K562 (cell line): ENCODE measurements around the gene SLC22A4. TPM values are rescaled to one million over a fixed set of nuclear protein-coding genes. Genes with fewer than 3 reads are reported as not detected.

ENCODE experiments used
- FUS ChIP-seq: fragments of 200-400 bp; formaldehyde crosslinking; optimal IDR thresholded peaks from 2 replicates; pipeline ENCODE3; 2017; ENCODE audit warnings: low read depth, low read length
- KLF1 ChIP-seq: fragments of 450-650 bp; IDR thresholded peaks from 2 replicates; pipeline ENCODE4 v1.6.1; 2016; ENCODE audit warnings: missing genetic modification characterization, missing compliant biosample characterization
- LEF1 ChIP-seq: fragments of 450-650 bp; IDR thresholded peaks from 2 replicates; pipeline ENCODE4 v1.6.1; 2016; ENCODE audit warnings: mild to moderate bottlenecking
- MGA ChIP-seq: fragments of 450-650 bp; IDR thresholded peaks from 2 replicates; pipeline ENCODE4 v1.6.1; 2016; ENCODE audit warnings: mild to moderate bottlenecking, moderate library complexity
- NFXL1 ChIP-seq: fragments of 450-650 bp; formaldehyde crosslinking; IDR thresholded peaks from 2 replicates; pipeline ENCODE4 v1.4.0; 2021; ENCODE audit warnings: mild to moderate bottlenecking
- SIN3B ChIP-seq: fragments of 450-650 bp; IDR thresholded peaks from 2 replicates; pipeline ENCODE4 v1.6.1; 2017; ENCODE audit warnings: low read depth, mild to moderate bottlenecking, moderate library complexity
- TBL1XR1 ChIP-seq, 2 experiments: IDR thresholded peaks; 2 replicates each; pipeline ENCODE4 v1.6.1; 2012; ENCODE audit warnings: improper control_type of control experiment in 2 of 2, low read length in 2 of 2, mild to moderate bottlenecking in 1 of 2
- TCF15 ChIP-seq: fragments of 250-450 bp; sonication (Bioruptor Pico); IDR thresholded peaks from 2 replicates; pipeline ENCODE4 v1.8.0; 2022; ENCODE audit warnings: moderate library complexity, mild to moderate bottlenecking, inconsistent platforms
- U2AF2 ChIP-seq: fragments of 200-400 bp; formaldehyde crosslinking; optimal IDR thresholded peaks from 2 replicates; pipeline ENCODE3; 2017; ENCODE audit warnings: low read depth, mild to moderate bottlenecking, low read length
- VEZF1 ChIP-seq: fragments of 200-800 bp; sonication (Bioruptor generic); IDR thresholded peaks from 2 replicates; pipeline ENCODE4 v1.6.1; 2017; ENCODE audit warnings: missing genetic modification characterization, missing compliant biosample characterization
- ZNF584 ChIP-seq: fragments of 200-800 bp; sonication (Bioruptor generic); IDR thresholded peaks from 2 replicates; pipeline ENCODE4 v1.6.1; 2016; ENCODE audit warnings: low read depth, mild to moderate bottlenecking, missing genetic modification characterization, missing compliant biosample characterization
- ZNF586 ChIP-seq: fragments of 450-650 bp; formaldehyde crosslinking; conservative IDR thresholded peaks from 2 replicates; pipeline ENCODE4 v1.4.0; 2020; ENCODE audit warnings: mild to moderate bottlenecking, moderate library complexity
- ZNF778 ChIP-seq: fragments of 450-650 bp; formaldehyde crosslinking; IDR thresholded peaks from 2 replicates; pipeline ENCODE4 v1.4.0; 2020; ENCODE audit warnings: mild to moderate bottlenecking, moderate library complexity
- polyA plus RNA-seq, 8 experiments: library from polyadenylated mRNA; depleted of rRNA in 4 of 8; stranded (reverse) in 5 of 8; unstranded in 3 of 8; fragments of >200 nt; fragmentation: Nextera tagmentation in 2 of 8; fragmentation: Illumina TruSeq in 1 of 8; extraction: Ambion mirVana in 2 of 8; extraction: Trizol in 1 of 8; gene quantifications; 2 replicates each; pipeline versions ENCODE4 v1.2.1 to v1.2.3, GENCODE V29; 2011 to 2014; ENCODE audit warnings: inconsistent platforms in 1 of 8, missing spikeins in 1 of 8
- total RNA-seq, 7 experiments: library from RNA; depleted of rRNA in 6 of 7; stranded (reverse); fragments of >200 nt in 6 of 7; fragmentation: Illumina TruSeq in 2 of 7; extraction: Trizol in 2 of 7; gene quantifications; 2 replicates each; pipeline versions ENCODE4 v1.2.1 to v1.2.3, GENCODE V29; 2011 to 2021; ENCODE audit warnings: low replicate concordance in 1 of 7

Gene SLC22A4
- total and polyA plus RNA-seq, 9 of the 15 experiments (the other 6 are each of a cell fraction or from before 2014, with no cell fraction given): 2.7 to 9.5 (median 6.2) TPM

- TF ChIP-seq SIN3B: peak; percentile 6; the same call in 1 of the 2 replicates
- TF ChIP-seq KLF1: 0 out of 2 replicates have a peak, but pooled peaks have one; percentile 21
- TF ChIP-seq ZNF584 (CRISPR knock-in tag): 0 out of 2 replicates have a peak, but pooled peaks have one; percentile 42
- TF ChIP-seq U2AF2: no peak
- TF ChIP-seq LEF1: peak; percentile 45; the same call in 1 of the 2 replicates
- TF ChIP-seq ZNF586 (CRISPR knock-in tag): no peak; the same call in 1 of the 2 replicates
- TF ChIP-seq NFXL1 (CRISPR knock-in tag): no peak
- TF ChIP-seq FUS: peak; percentile 39
- TF ChIP-seq TCF15 (CRISPR knock-in tag): 0 out of 2 replicates have a peak, but pooled peaks have one; percentile 39
- no peak for TF ChIP-seq ZNF778 (CRISPR knock-in tag)
- TF ChIP-seq VEZF1: peak; percentile 91
- peak; percentile 24 for TF ChIP-seq MGA
- peak in 1 of 2 experiments; percentile 14; a peak in 1 of 4 replicates for TF ChIP-seq TBL1XR1 (IDR thresholded peaks at IDR 0.05; ENCODE audit: low read length in 2 of 2)
Observed at GRCh38 chr5:132293066-132293991, 865 bp upstream of the SLC22A4 start (continued).
